Measurements from ENCODE around the gene DOCK7. TPM values are rescaled to one million over a fixed set of nuclear protein-coding genes. Genes with fewer than 3 reads are reported as not detected.

The DOCK7 gene
- polyA plus RNA-seq, 3 donors = 2.9 to 3.7 (median 3.5) TPM

GRCh38 chr1:62724430-62724829 is 36.2 kb upstream of the DOCK7 start:
- H3K36me3 Mint-ChIP-seq = no peaks in the 10 kb centered on the region
- no peak overlapping the region for H3K4me3 Mint-ChIP-seq
- Histone ChIP-seq H4K20me1 (ENCODE audit: insufficient read depth, low read length) (no peaks in the 10 kb centered on the region), H3K4me2 (replicated peaks; ENCODE audit: extremely low read depth, low read length, poor library complexity, severe bottlenecking) (no peak overlapping the region), H3K9ac (ENCODE audit: insufficient read depth, low read length, poor library complexity, severe bottlenecking) (no peak overlapping the region), H3K36me3 (replicated peaks in 1 of 2; ENCODE audit: control insufficient read depth in 1 of 2, insufficient read depth in 2 of 2, low read length in 2 of 2) (no peaks in the 10 kb centered on the region), H3K9me3 (replicated peaks in 1 of 2; ENCODE audit: control insufficient read depth in 1 of 2, insufficient read depth in 1 of 2, low read length in 2 of 2) (no peaks in the 10 kb centered on the region), H3K27ac (ENCODE audit: low read depth in 1 of 2, low read length in 2 of 2) (no peak overlapping the region), H2AFZ (ENCODE audit: insufficient read depth, low read depth, low read length, poor library complexity, severe bottlenecking) (no peak overlapping the region), H3K79me2 (ENCODE audit: insufficient read depth, low read length) (no peaks in the 10 kb centered on the region), H3K27me3 (ENCODE audit: control insufficient read depth in 2 of 2, insufficient read depth in 2 of 2, low read length in 2 of 2) (no peaks in the 10 kb centered on the region), H3K4me3 (replicated peaks in 1 of 3; ENCODE audit: low read depth in 2 of 3, low read length in 3 of 3) (no peak overlapping the region), H3K4me1 (ENCODE audit: control insufficient read depth in 1 of 2, insufficient read depth in 2 of 2, low read length in 2 of 2) (peaks cover 13 to 24% of the 10 kb centered on the region in 2 donors)
- intact Hi-C loops (cut with micrococcal nuclease) = no loop called here
- H3K9me3 Mint-ChIP-seq = peaks cover 0 to 1% (median 0%) of the 10 kb centered on the region in 7 donors
- peaks cover 30% of the 10 kb centered on the region for H3K4me1 Mint-ChIP-seq
- no CpG with 5 or more reads among the region's 3 CpGs for WGBS (ENCODE audit: insufficient coverage)
- no peak for DNase-seq
- H3K27me3 Mint-ChIP-seq (ENCODE audit: low read depth in 3 of 3) = peaks cover 0 to 2% (median 0%) of the 10 kb centered on the region in 3 donors
- TF ChIP-seq, protein P1, sequence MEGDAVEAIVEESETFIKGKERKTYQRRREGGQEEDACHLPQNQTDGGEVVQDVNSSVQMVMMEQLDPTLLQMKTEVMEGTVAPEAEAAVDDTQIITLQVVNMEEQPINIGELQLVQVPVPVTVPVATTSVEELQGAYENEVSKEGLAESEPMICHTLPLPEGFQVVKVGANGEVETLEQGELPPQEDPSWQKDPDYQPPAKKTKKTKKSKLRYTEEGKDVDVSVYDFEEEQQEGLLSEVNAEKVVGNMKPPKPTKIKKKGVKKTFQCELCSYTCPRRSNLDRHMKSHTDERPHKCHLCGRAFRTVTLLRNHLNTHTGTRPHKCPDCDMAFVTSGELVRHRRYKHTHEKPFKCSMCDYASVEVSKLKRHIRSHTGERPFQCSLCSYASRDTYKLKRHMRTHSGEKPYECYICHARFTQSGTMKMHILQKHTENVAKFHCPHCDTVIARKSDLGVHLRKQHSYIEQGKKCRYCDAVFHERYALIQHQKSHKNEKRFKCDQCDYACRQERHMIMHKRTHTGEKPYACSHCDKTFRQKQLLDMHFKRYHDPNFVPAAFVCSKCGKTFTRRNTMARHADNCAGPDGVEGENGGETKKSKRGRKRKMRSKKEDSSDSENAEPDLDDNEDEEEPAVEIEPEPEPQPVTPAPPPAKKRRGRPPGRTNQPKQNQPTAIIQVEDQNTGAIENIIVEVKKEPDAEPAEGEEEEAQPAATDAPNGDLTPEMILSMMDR (IDR thresholded peaks at IDR 0.05) = no peak
- H3K27ac Mint-ChIP-seq = peak overlapping the region in 1 of 7 donors; percentile 24

DNA sequence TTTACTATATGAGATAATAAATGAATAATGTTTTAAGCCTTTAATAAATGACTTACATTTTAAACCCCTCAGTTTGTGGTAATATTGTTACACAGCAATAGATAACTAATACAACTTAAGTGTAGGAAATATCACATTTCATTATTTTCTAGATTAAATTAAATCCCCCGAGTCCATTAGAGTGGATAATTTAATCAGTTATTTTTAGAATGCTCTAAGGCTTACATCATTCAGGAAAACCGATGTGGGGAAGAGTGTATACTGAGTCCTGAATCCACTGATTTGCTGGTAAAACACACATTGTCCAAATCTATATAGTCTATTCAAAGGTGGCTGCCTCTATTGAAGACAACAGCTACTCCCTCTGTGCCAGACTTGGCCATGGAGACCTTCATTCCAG is 35.7 kb upstream of the DOCK7 start:
- H2AFZ ChIP-seq (ENCODE audit: insufficient read depth, low read depth, low read length, poor library complexity, severe bottlenecking) = no peak overlapping the region
- no peak overlapping the region for H3K4me3 ChIP-seq (replicated peaks in 1 of 3; ENCODE audit: low read depth in 2 of 3, low read length in 3 of 3)
- Mint-ChIP-seq H3K9me3 (peaks cover 0 to 2% (median 0%) of the 10 kb centered on the region in 7 donors), H3K36me3 (no peaks in the 10 kb centered on the region), H3K27me3 (ENCODE audit: low read depth in 3 of 3) (peaks cover 0 to 2% (median 0%) of the 10 kb centered on the region in 3 donors), H3K27ac (no peak overlapping the region), H3K4me3 (no peak overlapping the region), H3K4me1 (peaks cover 24% of the 10 kb centered on the region)
- no peaks in the 10 kb centered on the region for H3K27me3 ChIP-seq (ENCODE audit: control insufficient read depth in 2 of 2, insufficient read depth in 2 of 2, low read length in 2 of 2)
- no peaks in the 10 kb centered on the region for H3K9me3 ChIP-seq (replicated peaks in 1 of 2; ENCODE audit: control insufficient read depth in 1 of 2, insufficient read depth in 1 of 2, low read length in 2 of 2)
- peaks cover 13 to 20% of the 10 kb centered on the region in 2 donors for H3K4me1 ChIP-seq (ENCODE audit: control insufficient read depth in 1 of 2, insufficient read depth in 2 of 2, low read length in 2 of 2)
- intact Hi-C loops (cut with micrococcal nuclease) = no loop called here
- H3K27ac ChIP-seq (ENCODE audit: low read depth in 1 of 2, low read length in 2 of 2) = no peak overlapping the region
- no peak overlapping the region for H3K4me2 ChIP-seq (replicated peaks; ENCODE audit: extremely low read depth, low read length, poor library complexity, severe bottlenecking)
- whole genome bisulfite sequencing (ENCODE audit: insufficient coverage) = no CpG with 5 or more reads among the region's 2 CpGs
- no peaks in the 10 kb centered on the region for H4K20me1 ChIP-seq (ENCODE audit: insufficient read depth, low read length)
- H3K79me2 ChIP-seq (ENCODE audit: insufficient read depth, low read length) = no peaks in the 10 kb centered on the region
- H3K36me3 ChIP-seq (replicated peaks in 1 of 2; ENCODE audit: control insufficient read depth in 1 of 2, insufficient read depth in 2 of 2, low read length in 2 of 2) = no peaks in the 10 kb centered on the region
- TF ChIP-seq, protein P1 (IDR thresholded peaks at IDR 0.05) = no peak
- no peak for DNase-seq
- H3K9ac ChIP-seq (ENCODE audit: insufficient read depth, low read length, poor library complexity, severe bottlenecking) = no peak overlapping the region

Measured in CD14-positive monocyte (primary cell).